ENCODE measurements around the gene USP1.

USP1 gene

GRCh38 chr1:62438163-62438562 is 1.3 kb downstream of the USP1 start:
- Mint-ChIP-seq H3K9me3 (ENCODE audit: low read depth) (peaks cover 4% of the 10 kb centered on the region), H3K4me3 (peak overlapping the region; percentile 97), H3K27ac (peak overlapping the region; percentile 89), H3K36me3 (peaks cover 5% of the 10 kb centered on the region), H3K27me3 (no peaks in the 10 kb centered on the region), H3K4me1 (ENCODE audit: low read depth) (peaks cover 44% of the 10 kb centered on the region)

DNA sequence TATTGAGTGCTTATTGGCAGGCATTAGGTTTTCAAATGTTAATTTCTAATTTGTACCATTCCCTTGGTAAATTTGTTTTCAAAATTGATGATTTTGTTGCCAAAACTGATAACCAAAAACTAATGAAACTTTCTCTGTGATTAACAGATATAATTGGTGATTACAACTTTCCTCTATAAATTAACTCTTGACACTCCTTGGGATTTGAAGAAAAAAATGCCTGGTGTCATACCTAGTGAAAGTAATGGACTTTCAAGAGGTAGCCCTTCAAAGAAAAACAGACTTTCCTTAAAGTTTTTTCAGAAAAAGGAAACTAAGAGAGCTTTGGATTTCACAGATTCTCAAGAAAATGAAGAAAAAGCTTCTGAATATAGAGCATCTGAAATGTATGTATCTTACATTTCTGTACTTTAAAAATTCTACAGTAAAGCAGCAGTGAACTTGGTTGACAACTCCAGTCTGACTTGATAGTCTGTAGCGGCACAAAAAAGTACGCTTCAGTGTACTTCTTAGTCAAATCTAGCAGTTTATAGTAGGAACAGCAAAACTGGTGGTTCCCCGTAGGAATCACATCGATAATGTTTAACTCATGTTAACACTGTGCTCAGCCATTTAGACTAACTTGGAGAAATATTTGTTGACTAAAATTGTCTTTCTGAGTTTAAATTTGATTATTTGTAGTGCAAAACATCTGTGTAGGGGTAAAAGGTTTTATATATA is 3.0 kb downstream of the USP1 start:
- peaks cover 4% of the 10 kb centered on the region for H3K9me3 Mint-ChIP-seq (ENCODE audit: low read depth)
- H3K27me3 Mint-ChIP-seq: no peaks in the 10 kb centered on the region
- no peak overlapping the region for H3K27ac Mint-ChIP-seq
- H3K4me3 Mint-ChIP-seq: peak overlapping the region; percentile 97
- peaks cover 8% of the 10 kb centered on the region for H3K36me3 Mint-ChIP-seq
- peaks cover 47% of the 10 kb centered on the region for H3K4me1 Mint-ChIP-seq (ENCODE audit: low read depth)

DNA sequence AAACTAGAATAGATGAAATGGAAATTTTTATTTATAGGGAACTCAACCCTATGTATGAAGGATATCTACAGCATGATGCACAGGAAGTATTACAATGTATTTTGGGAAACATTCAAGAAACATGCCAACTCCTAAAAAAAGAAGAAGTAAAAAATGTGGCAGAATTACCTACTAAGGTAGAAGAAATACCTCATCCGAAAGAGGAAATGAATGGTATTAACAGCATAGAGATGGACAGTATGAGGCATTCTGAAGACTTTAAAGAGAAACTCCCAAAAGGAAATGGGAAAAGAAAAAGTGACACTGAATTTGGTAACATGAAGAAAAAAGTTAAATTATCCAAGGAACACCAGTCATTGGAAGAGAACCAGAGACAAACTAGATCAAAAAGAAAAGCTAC is 7.9 kb downstream of the USP1 start:
- Mint-ChIP-seq H3K9me3 (ENCODE audit: low read depth) (no peaks in the 10 kb centered on the region), H3K27me3 (no peaks in the 10 kb centered on the region), H3K36me3 (peaks cover 11% of the 10 kb centered on the region), H3K4me1 (ENCODE audit: low read depth) (peaks cover 24% of the 10 kb centered on the region), H3K27ac (no peak overlapping the region), H3K4me3 (no peak overlapping the region)

DNA sequence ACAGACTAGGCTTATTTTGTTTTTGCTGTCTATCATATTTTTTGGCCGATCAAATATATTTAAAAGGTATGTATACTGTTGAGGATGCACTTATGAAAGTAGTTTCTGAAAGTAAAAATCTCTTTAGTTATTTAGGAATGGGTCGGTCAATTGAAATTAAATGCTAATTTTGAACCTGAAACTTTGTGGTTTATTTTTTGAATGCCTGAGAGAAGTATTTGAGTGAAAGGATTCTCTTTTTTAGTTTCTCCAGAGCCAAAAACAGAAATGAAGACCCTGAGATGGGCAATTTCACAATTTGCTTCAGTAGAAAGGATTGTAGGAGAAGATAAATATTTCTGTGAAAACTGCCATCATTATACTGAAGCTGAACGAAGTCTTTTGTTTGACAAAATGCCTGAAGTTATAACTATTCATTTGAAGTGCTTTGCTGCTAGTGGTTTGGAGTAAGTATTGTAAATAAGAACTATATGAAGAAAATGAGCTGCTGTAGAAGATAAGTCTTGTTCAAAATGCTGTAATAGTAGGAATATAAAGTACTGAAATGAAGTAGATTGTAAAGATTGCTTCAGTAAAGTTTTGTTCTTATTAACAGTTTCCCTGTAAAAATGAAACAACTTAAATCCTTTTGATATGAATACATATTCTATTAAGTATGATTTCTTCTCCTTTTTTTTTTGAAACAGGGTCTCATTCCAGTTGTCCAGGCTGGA is 11.5 kb downstream of the USP1 start:
- Mint-ChIP-seq H3K4me1 (ENCODE audit: low read depth) (peaks cover 13% of the 10 kb centered on the region), H3K27me3 (no peaks in the 10 kb centered on the region), H3K4me3 (no peak overlapping the region), H3K9me3 (ENCODE audit: low read depth) (no peaks in the 10 kb centered on the region), H3K27ac (no peak overlapping the region), H3K36me3 (peaks cover 22% of the 10 kb centered on the region)

GRCh38 chr1:62450301-62450700 is 13.5 kb downstream of the USP1 start:
- peaks cover 10% of the 10 kb centered on the region for H3K4me1 Mint-ChIP-seq (ENCODE audit: low read depth)
- no peaks in the 10 kb centered on the region for H3K27me3 Mint-ChIP-seq
- no peak overlapping the region for H3K27ac Mint-ChIP-seq
- peaks cover 18% of the 10 kb centered on the region for H3K36me3 Mint-ChIP-seq
- no peaks in the 10 kb centered on the region for H3K9me3 Mint-ChIP-seq (ENCODE audit: low read depth)
- no peak overlapping the region for H3K4me3 Mint-ChIP-seq

DNA sequence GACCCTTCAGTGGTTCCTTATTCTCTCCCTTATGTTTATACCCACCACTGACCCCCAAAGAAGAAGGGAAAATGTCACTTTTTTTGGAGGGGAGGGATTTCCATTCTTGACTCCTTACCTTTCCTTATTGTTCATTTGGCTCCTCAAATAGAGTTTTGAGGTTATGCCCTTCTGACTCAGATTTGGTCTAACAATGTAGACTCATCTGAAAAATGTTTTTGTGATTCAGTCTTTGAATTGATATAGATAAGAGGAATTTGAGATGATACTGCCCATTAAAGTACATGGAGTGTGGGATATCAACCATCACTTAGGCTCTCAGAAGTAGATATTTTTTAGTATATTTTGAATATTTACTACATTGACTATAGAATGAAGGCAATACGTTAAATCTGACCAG is 16.1 kb downstream of the USP1 start:
- Mint-ChIP-seq H3K27ac (peak overlapping the region; percentile 34), H3K9me3 (ENCODE audit: low read depth) (no peaks in the 10 kb centered on the region), H3K4me3 (no peak overlapping the region), H3K27me3 (no peaks in the 10 kb centered on the region), H3K36me3 (peaks cover 10% of the 10 kb centered on the region), H3K4me1 (ENCODE audit: low read depth) (peaks cover 6% of the 10 kb centered on the region)

DNA sequence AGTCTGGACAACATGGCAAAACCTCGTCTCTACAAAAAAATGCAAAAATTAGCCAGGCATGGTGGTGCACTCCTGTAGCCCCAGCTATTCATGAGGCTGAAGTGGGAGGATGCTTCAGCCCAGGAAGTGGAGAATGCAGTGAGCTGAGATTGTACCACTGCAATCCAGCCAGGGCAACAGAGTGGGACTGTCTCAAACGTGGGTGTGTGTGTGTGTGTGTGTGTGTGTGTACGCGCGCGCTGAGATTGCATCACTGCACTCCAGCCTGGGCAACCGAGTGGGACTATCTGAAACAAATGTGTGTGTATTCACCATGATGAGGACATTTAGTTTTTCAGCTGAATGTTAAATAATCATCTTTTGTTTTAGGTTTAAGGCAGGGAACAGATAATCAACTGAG is 21.1 kb downstream of the USP1 start:
- H3K9me3 Mint-ChIP-seq (ENCODE audit: low read depth): no peaks in the 10 kb centered on the region
- no peaks in the 10 kb centered on the region for H3K27me3 Mint-ChIP-seq
- H3K36me3 Mint-ChIP-seq: peaks cover 1% of the 10 kb centered on the region
- H3K4me3 Mint-ChIP-seq: no peak overlapping the region
- no peak overlapping the region for H3K27ac Mint-ChIP-seq
- no peaks in the 10 kb centered on the region for H3K4me1 Mint-ChIP-seq (ENCODE audit: low read depth)

DNA sequence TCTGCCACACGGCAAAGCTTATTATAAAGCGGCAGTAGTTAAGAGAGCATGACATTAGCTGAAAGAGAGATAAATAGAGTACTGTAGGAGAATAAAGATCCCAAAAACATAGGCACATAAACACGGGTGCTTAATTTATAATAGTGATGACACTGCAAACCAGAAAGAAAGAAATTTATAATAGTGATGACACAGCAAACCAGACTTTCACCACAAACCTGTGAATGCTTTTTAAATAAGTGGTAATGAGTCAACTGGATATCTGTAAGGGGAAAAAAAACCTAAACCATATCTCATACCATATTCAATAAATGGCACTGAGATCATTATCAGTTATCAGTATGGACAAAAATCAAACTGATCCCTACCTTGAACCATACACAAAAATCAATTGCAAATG is 25.5 kb downstream of the USP1 start:
- Mint-ChIP-seq H3K4me1 (ENCODE audit: low read depth) (no peaks in the 10 kb centered on the region), H3K9me3 (ENCODE audit: low read depth) (no peaks in the 10 kb centered on the region), H3K27me3 (no peaks in the 10 kb centered on the region), H3K4me3 (no peak overlapping the region), H3K36me3 (peaks cover 10% of the 10 kb centered on the region), H3K27ac (no peak overlapping the region)

GRCh38 chr1:62467092-62467491 is 30.2 kb downstream of the USP1 start:
- Mint-ChIP-seq H3K9me3 (ENCODE audit: low read depth) (peaks cover 9% of the 10 kb centered on the region), H3K27me3 (no peaks in the 10 kb centered on the region), H3K4me3 (no peak overlapping the region), H3K36me3 (peaks cover 30% of the 10 kb centered on the region), H3K4me1 (ENCODE audit: low read depth) (no peaks in the 10 kb centered on the region), H3K27ac (no peak overlapping the region)

GRCh38 chr1:62476525-62477219 is 39.8 kb downstream of the USP1 start:
- H3K27me3 Mint-ChIP-seq: no peaks in the 10 kb centered on the region
- no peaks in the 10 kb centered on the region for H3K4me1 Mint-ChIP-seq (ENCODE audit: low read depth)
- no peak overlapping the region for H3K4me3 Mint-ChIP-seq
- no peak overlapping the region for H3K27ac Mint-ChIP-seq
- H3K36me3 Mint-ChIP-seq: peaks cover 12% of the 10 kb centered on the region
- no peaks in the 10 kb centered on the region for H3K9me3 Mint-ChIP-seq (ENCODE audit: low read depth)

- no peaks in the 10 kb centered on the region for H3K9me3 Mint-ChIP-seq (ENCODE audit: low read depth)
- no peak overlapping the region for H3K27ac Mint-ChIP-seq
- no peaks in the 10 kb centered on the region for H3K4me1 Mint-ChIP-seq (ENCODE audit: low read depth)
- H3K27me3 Mint-ChIP-seq: no peaks in the 10 kb centered on the region
- peaks cover 6% of the 10 kb centered on the region for H3K36me3 Mint-ChIP-seq
- no peak overlapping the region for H3K4me3 Mint-ChIP-seq
Measured at GRCh38 chr1:62481681-62482080, 44.8 kb downstream of the USP1 start.

DNA sequence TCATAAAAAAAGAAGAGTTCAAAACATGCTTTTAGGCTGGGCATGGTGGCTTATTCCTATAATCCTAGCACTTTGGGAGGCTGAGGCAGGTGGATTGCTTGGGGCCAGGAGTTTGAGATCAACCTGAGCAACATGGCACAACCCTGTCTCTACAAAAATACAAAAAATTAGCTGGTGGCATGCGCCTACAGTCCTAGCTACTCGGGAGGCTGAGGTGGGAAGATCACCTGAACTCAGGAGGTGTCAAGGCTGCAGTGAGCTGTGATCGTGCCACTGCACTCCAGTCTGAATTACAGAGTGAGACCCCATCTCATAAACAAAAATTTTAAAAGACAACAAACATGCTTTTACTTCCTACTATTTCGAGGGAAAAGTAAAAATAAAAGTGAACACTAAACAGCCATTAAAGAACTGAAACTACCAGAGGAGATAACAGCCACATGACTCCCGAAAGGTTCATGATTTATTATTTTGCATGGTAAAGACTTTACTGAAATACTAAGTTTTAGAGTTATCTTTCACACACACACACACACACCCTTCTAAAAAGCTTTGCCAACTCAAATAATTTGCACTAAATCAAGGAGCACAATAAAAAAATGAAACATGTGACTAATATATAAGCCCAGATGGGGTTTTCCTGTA is 48.1 kb downstream of the USP1 start:
- no peaks in the 10 kb centered on the region for H3K27me3 Mint-ChIP-seq
- no peak overlapping the region for H3K4me3 Mint-ChIP-seq
- H3K27ac Mint-ChIP-seq: no peak overlapping the region
- no peaks in the 10 kb centered on the region for H3K4me1 Mint-ChIP-seq (ENCODE audit: low read depth)
- H3K9me3 Mint-ChIP-seq (ENCODE audit: low read depth): no peaks in the 10 kb centered on the region
- H3K36me3 Mint-ChIP-seq: peaks cover 8% of the 10 kb centered on the region

GRCh38 chr1:62487956-62488355 is 51.1 kb downstream of the USP1 start:
- H3K36me3 Mint-ChIP-seq: peaks cover 4% of the 10 kb centered on the region
- no peaks in the 10 kb centered on the region for H3K27me3 Mint-ChIP-seq
- H3K9me3 Mint-ChIP-seq (ENCODE audit: low read depth): no peaks in the 10 kb centered on the region
- no peaks in the 10 kb centered on the region for H3K4me1 Mint-ChIP-seq (ENCODE audit: low read depth)
- H3K4me3 Mint-ChIP-seq: no peak overlapping the region
- no peak overlapping the region for H3K27ac Mint-ChIP-seq

DNA sequence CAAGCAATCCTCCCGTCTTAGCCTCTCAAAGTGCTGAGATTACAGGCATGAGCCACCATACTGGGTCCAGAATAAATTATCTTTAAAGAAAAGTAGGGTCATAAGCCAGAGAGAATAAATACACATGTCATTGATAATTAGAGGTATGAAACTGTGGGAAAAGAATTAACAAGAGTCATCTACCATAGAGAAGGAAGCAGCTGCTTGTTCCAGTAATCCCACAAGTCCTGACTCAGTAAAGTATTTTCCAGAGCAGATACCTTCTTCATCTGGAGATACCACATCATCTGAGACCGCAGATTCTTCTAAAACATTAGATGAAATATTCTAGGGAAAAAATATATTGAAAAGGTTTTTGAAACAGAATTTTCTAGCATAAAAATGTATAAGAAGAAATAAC is 55.7 kb downstream of the USP1 start:
- H3K27ac Mint-ChIP-seq: no peak overlapping the region
- H3K36me3 Mint-ChIP-seq: peaks cover 10% of the 10 kb centered on the region
- no peaks in the 10 kb centered on the region for H3K9me3 Mint-ChIP-seq (ENCODE audit: low read depth)
- H3K27me3 Mint-ChIP-seq: no peaks in the 10 kb centered on the region
- H3K4me3 Mint-ChIP-seq: no peak overlapping the region
- H3K4me1 Mint-ChIP-seq (ENCODE audit: low read depth): no peaks in the 10 kb centered on the region

DNA sequence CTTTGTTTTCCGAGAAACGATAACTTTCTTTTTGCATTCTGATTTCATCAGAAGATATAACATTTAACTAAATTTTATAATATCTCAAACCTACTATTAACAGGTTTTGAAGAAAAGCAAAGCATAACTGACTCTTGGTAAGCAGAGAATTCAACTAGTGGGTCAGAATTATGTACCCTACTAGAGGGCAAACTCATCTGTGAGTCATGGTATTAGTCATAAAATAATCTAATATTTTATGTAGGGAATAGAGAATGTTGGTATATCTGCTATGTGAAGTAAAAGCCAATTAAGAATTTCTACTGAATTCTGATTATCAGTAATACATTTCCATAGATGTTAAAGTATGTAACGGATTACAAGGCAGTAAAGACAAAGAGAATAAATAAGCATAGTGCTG is 56.8 kb downstream of the USP1 start:
- H3K27ac Mint-ChIP-seq: no peak overlapping the region
- H3K36me3 Mint-ChIP-seq: peaks cover 8% of the 10 kb centered on the region
- no peaks in the 10 kb centered on the region for H3K4me1 Mint-ChIP-seq (ENCODE audit: low read depth)
- H3K4me3 Mint-ChIP-seq: no peak overlapping the region
- H3K9me3 Mint-ChIP-seq (ENCODE audit: low read depth): no peaks in the 10 kb centered on the region
- no peaks in the 10 kb centered on the region for H3K27me3 Mint-ChIP-seq

Data from activated naive CD8-positive, alpha-beta T cell (primary cell).